Hepatocyte (in vitro differentiated cells): ENCODE data around the gene MEAF6.

Experiments used
- EZH2 ChIP-seq: fragments of 200-600 bp; sonication (generic); IDR thresholded peaks from 2 replicates; pipeline ENCODE4 v1.6.1; 2016; ENCODE audit warnings: antibody characterized with exemption, mild to moderate bottlenecking, borderline replicate concordance
- TF ChIP-seq, protein P1 (sequence below): fragments of 200-600 bp; sonication (generic); IDR thresholded peaks from 2 replicates; pipeline ENCODE4 v1.5.1; 2016; ENCODE audit warnings: antibody characterized with exemption, mild to moderate bottlenecking; ENCODE audit not compliant: poor library complexity

DNA sequence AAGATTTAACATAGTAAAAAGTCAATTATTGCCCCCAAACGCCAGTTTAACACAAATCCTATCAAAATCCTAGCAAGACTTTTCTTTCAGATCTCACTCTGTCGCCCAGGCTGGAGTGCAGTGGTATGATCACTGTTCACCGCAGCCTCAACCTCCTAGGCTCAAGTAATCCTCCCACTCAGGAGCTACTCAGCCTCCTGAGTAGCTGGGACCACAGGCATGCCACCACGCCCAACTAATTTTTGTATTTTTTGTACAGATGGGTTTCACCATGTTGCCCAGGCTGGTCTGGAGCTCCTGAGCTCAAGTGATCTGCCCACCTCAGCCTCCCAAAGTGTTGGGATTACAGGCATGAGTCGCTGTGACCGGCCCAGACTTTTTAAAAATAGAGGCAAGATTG is 34.8 kb upstream of the MEAF6 start:
- TF ChIP-seq, protein P1, sequence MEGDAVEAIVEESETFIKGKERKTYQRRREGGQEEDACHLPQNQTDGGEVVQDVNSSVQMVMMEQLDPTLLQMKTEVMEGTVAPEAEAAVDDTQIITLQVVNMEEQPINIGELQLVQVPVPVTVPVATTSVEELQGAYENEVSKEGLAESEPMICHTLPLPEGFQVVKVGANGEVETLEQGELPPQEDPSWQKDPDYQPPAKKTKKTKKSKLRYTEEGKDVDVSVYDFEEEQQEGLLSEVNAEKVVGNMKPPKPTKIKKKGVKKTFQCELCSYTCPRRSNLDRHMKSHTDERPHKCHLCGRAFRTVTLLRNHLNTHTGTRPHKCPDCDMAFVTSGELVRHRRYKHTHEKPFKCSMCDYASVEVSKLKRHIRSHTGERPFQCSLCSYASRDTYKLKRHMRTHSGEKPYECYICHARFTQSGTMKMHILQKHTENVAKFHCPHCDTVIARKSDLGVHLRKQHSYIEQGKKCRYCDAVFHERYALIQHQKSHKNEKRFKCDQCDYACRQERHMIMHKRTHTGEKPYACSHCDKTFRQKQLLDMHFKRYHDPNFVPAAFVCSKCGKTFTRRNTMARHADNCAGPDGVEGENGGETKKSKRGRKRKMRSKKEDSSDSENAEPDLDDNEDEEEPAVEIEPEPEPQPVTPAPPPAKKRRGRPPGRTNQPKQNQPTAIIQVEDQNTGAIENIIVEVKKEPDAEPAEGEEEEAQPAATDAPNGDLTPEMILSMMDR: no peak
- no peak for TF ChIP-seq EZH2
